Uterus (tissue), 2 donors: ENCODE measurements around the gene BACH1.

ENCODE experiments used
- POLR2A ChIP-seq, 2 donors: fragments of 450-650 bp; IDR thresholded peaks; one replicate each; pipeline ENCODE4 v1.6.1; 2016; ENCODE audit warnings: antibody characterized with exemption in 2 of 2, mild to moderate bottlenecking in 1 of 2, moderate library complexity in 1 of 2
- TF ChIP-seq, protein P1 (sequence below), 4 experiments: fragments of 200-600 bp in 2 of 4; fragments of 450-650 bp in 2 of 4; sonication (generic) in 2 of 4; IDR thresholded peaks; one replicate each; pipeline ENCODE4 v1.5.1; 2016 to 2019; ENCODE audit warnings: antibody characterized with exemption in 4 of 4, mild to moderate bottlenecking in 2 of 4, moderate library complexity in 1 of 4

DNA sequence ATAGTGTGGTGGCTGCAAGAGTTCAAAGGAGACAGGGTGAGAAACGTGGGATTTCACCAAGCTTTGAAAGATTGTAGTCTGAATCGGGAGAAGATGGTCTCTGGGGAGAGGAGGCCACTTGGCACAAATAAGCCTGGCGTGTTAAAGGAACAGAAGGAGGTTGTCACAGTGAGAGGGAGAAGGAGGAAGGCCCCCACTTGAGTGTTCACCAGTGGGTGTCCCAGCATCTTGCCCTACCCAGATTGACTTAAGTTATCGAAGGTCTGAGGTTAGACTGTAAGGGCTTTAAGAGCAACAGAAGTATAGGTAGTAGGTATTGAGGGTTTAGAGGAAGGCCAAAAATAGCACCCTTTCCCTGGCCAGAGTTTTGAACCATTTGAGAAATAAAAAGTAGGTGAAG is 48.0 kb downstream of the BACH1 start:
- TF ChIP-seq, protein P1, sequence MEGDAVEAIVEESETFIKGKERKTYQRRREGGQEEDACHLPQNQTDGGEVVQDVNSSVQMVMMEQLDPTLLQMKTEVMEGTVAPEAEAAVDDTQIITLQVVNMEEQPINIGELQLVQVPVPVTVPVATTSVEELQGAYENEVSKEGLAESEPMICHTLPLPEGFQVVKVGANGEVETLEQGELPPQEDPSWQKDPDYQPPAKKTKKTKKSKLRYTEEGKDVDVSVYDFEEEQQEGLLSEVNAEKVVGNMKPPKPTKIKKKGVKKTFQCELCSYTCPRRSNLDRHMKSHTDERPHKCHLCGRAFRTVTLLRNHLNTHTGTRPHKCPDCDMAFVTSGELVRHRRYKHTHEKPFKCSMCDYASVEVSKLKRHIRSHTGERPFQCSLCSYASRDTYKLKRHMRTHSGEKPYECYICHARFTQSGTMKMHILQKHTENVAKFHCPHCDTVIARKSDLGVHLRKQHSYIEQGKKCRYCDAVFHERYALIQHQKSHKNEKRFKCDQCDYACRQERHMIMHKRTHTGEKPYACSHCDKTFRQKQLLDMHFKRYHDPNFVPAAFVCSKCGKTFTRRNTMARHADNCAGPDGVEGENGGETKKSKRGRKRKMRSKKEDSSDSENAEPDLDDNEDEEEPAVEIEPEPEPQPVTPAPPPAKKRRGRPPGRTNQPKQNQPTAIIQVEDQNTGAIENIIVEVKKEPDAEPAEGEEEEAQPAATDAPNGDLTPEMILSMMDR (IDR thresholded peaks at IDR 0.05) = no peak
- no peak for TF ChIP-seq POLR2A (IDR thresholded peaks at IDR 0.05)
